Adrenal gland (tissue), 12 donors: ENCODE results near the gene SV2C. TPM values are rescaled to one million over a fixed set of nuclear protein-coding genes. Genes with fewer than 3 reads are reported as not detected.

Experiments used
- DNase-seq, 7 donors: peaks; one replicate each; pipeline ENCODE4 v3.0.0-alpha.2; 2019 to 2020
- H3K27ac ChIP-seq, 5 donors: fragments of 200-600 bp; sonication (generic) in 4 of 5; 1 replicate in 3 of 5; 2 replicates in 2 of 5; pipeline versions ENCODE4 v1.5.1 to v1.8.0; 2016 to 2020; ENCODE audit warnings: mild to moderate bottlenecking in 1 of 5
- H3K27me3 ChIP-seq: fragments of 200-600 bp; 2 replicates; pipeline ENCODE4 v1.8.0; 2021
- H3K36me3 ChIP-seq, 2 donors: fragments of 200-600 bp; replicated peaks in 1 of 2; 1 replicate in 1 of 2; 2 replicates in 1 of 2; pipeline versions ENCODE4 v1.5.1 to v1.8.0; 2018 to 2022
- H3K4me1 ChIP-seq, 2 donors: fragments of 200-600 bp; replicated peaks in 1 of 2; 1 replicate in 1 of 2; 2 replicates in 1 of 2; pipeline versions ENCODE4 v1.5.1 to v1.8.0; 2018 to 2021
- H3K4me3 ChIP-seq, 4 donors: fragments of 200-600 bp; sonication (generic) in 3 of 4; one replicate each; pipeline ENCODE4 v1.5.1; 2016 to 2018
- H3K9me3 ChIP-seq, 3 donors: fragments of 200-600 bp; sonication (generic) in 1 of 3; replicated peaks in 1 of 3; 1 replicate in 2 of 3; 2 replicates in 1 of 3; pipeline versions ENCODE4 v1.5.1 to v1.8.0; 2016 to 2021
- CTCF ChIP-seq, 6 experiments: fragments of 450-650 bp in 4 of 6; fragments of 200-600 bp in 2 of 6; sonication (generic) in 1 of 6; IDR thresholded peaks; 1 replicate in 5 of 6; 2 replicates in 1 of 6; pipeline versions ENCODE4 v1.5.1 to v1.8.0; 2016 to 2021; ENCODE audit warnings: antibody characterized with exemption in 6 of 6, mild to moderate bottlenecking in 2 of 6, moderate library complexity in 1 of 6
- POLR2A ChIP-seq, 2 donors: fragments of 450-650 bp; IDR thresholded peaks; one replicate each; pipeline ENCODE4 v1.6.1; 2017; ENCODE audit warnings: antibody characterized with exemption in 2 of 2, mild to moderate bottlenecking in 2 of 2, moderate library complexity in 1 of 2
- WGBS, 4 donors: extraction: QIAGEN DNeasy Blood & Tissue Kit in 2 of 4; methylation state at CpG; one replicate each; pipeline versions ENCODE4 v1.1.5 to v1.1.7; 2013 to 2017; 5-methylcytosine and 5-hydroxymethylcytosine counted together
- intact Hi-C, 2 donors: fragments of 100-400 bp; cut with DNase I; formaldehyde crosslinking; loops; one replicate each; pipeline versions ENCODE4 v1.14.1 to v1.15.0; 2022 to 2023
- polyA plus RNA-seq, 3 donors: library from polyadenylated mRNA; stranded (reverse); fragments of 200-250 nt in 2 of 3; fragments of 350-450 nt in 1 of 3; fragmentation: Illumina TruSeq in 1 of 3; extraction: RNeasy Lipid Tissue Mini Kit (QIAGEN cat#74804) in 1 of 3; gene quantifications; one replicate each; pipeline ENCODE4 v1.2.3, GENCODE V29; 2013 to 2014
- total RNA-seq, 9 donors: library from RNA; depleted of rRNA in 4 of 9; stranded (reverse); fragments of >200 nt in 4 of 9; fragments of 120-200 nt in 1 of 9; fragmentation: NEBNext Ultra II Directional in 1 of 9; extraction: Animal tissue kit (Norgen Biotek cat#: 25700) in 1 of 9; gene quantifications; one replicate each; pipeline versions ENCODE4 v1.1.0 to v1.2.4, GENCODE V29; 2013 to 2023
- donor health status: healthy with polysubstance abuse.
- donor health status: Bipolar disorder and iron deficiency.
- donor health status: DM: yes; HTN: yes; CAD: no.
- donor health status: DM: no; HTN: no; CAD: no.
- donor health status: DM: no; HTN: no; CAD: no.
- donor health status: DM: yes; HTN: yes; CAD: no.

SV2C gene
- total and polyA plus RNA-seq, 12 donors = under 0.01 to 0.96 (median 0.19) TPM; not detected in 1

GRCh38 chr5:76229900-76230299 is 146.7 kb downstream of the SV2C start:
- 67 to 77% (median 73%) methylated on average over 3 of the region's 3 CpGs for WGBS, 4 donors
- intact Hi-C loops = no loop called here
- no peak for DNase-seq

GRCh38 chr5:76230711-76231285 is 147.6 kb downstream of the SV2C start:
- no peaks in the 10 kb centered on the region for H3K4me1 ChIP-seq
- intact Hi-C loops = no loop called here
- no peak for DNase-seq
- no peak overlapping the region for H3K4me3 ChIP-seq
- no peak overlapping the region for H3K27ac ChIP-seq
- no peaks in the 10 kb centered on the region for H3K9me3 ChIP-seq
- WGBS, 4 donors = 41 to 48% (median 43%) methylated on average over 2 of the region's 2 CpGs
- H3K27me3 ChIP-seq = no peaks in the 10 kb centered on the region
- no peak for TF ChIP-seq POLR2A (IDR thresholded peaks at IDR 0.05)
- TF ChIP-seq CTCF (IDR thresholded peaks at IDR 0.05) = no peak
- no peaks in the 10 kb centered on the region for H3K36me3 ChIP-seq

More at GRCh38 chr5:76229900-76230299, 146.7 kb downstream of the SV2C start:
- H3K27ac ChIP-seq = no peak overlapping the region
- H3K4me3 ChIP-seq = no peak overlapping the region
- H3K4me1 ChIP-seq = no peaks in the 10 kb centered on the region
- H3K9me3 ChIP-seq = no peaks in the 10 kb centered on the region
- no peaks in the 10 kb centered on the region for H3K27me3 ChIP-seq
- H3K36me3 ChIP-seq = no peaks in the 10 kb centered on the region
- no peak for TF ChIP-seq POLR2A (IDR thresholded peaks at IDR 0.05)
- no peak for TF ChIP-seq CTCF (IDR thresholded peaks at IDR 0.05)

GRCh38 chr5:76234665-76235064 is 151.5 kb downstream of the SV2C start:
- Histone ChIP-seq H3K27me3 (no peaks in the 10 kb centered on the region), H3K36me3 (no peaks in the 10 kb centered on the region), H3K9me3 (no peaks in the 10 kb centered on the region), H3K4me1 (no peaks in the 10 kb centered on the region), H3K27ac (no peak overlapping the region), H3K4me3 (no peak overlapping the region)
- 38 to 56% (median 55%) methylated on average over 4 of the region's 4 CpGs for whole genome bisulfite sequencing, 4 donors
- DNase-seq = no peak
- intact Hi-C loops = no loop called here
- TF ChIP-seq CTCF (IDR thresholded peaks at IDR 0.05) (no peak), POLR2A (IDR thresholded peaks at IDR 0.05) (no peak)

- intact Hi-C loops = no loop called here
- Histone ChIP-seq H3K27me3 (peaks cover 6% of the 10 kb centered on the region), H3K9me3 (no peaks in the 10 kb centered on the region), H3K4me3 (no peak overlapping the region), H3K4me1 (no peaks in the 10 kb centered on the region), H3K36me3 (no peaks in the 10 kb centered on the region), H3K27ac (no peak overlapping the region)
- WGBS, 4 donors = 84 to 91% (median 87%) methylated on average over 4 of the region's 4 CpGs
- TF ChIP-seq POLR2A (IDR thresholded peaks at IDR 0.05) = no peak
- no peak for TF ChIP-seq CTCF (IDR thresholded peaks at IDR 0.05)
- no peak for DNase-seq
Measured at GRCh38 chr5:76236684-76237083, 153.5 kb downstream of the SV2C start.
